Cardiac fibroblast (primary cell): ENCODE measurements around the gene TOP3B.

ENCODE experiments used
- DNase-seq, 2 donors: peaks; one replicate each; pipeline versions ENCODE4 v3.0.0 to v3.0.0-alpha.2; 2010; ENCODE audit warnings: low read depth in 2 of 2
- H3K4me3 ChIP-seq, 2 donors: replicated peaks in 1 of 2; 1 replicate in 1 of 2; 2 replicates in 1 of 2; pipeline ENCODE4 v1.5.1; 2011; ENCODE audit warnings: low read depth in 2 of 2, low read length in 2 of 2, mild to moderate bottlenecking in 2 of 2, moderate library complexity in 1 of 2
- TF ChIP-seq, protein P1 (sequence below): IDR thresholded peaks from one replicate; pipeline ENCODE4 v1.5.1; 2011; ENCODE audit warnings: low read depth, mild to moderate bottlenecking, low read length, inconsistent platforms

TOP3B gene

DNA sequence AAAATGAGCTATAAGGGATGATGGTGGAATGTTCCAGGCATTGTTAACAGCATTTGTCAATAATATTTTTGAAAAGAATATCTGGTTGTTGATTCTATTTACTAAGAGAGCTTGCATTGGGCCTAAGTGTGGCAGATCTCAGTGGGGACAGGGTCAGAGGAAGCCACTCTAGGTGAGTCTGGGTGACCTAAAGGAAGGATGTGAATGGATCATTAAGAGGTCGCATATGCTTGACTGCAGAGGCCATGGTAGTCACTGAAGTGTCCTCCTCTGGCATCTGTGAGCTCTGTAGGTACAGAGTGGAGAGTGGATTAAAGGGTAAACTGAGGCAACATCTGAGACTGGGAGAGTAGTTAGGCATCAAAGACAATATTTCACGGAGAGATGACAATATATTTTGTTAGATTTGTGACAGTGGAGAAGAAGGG is 37.9 kb upstream of the TOP3B start:
- no peak for DNase-seq
- H3K4me3 ChIP-seq: no peak overlapping the region
- TF ChIP-seq, protein P1, sequence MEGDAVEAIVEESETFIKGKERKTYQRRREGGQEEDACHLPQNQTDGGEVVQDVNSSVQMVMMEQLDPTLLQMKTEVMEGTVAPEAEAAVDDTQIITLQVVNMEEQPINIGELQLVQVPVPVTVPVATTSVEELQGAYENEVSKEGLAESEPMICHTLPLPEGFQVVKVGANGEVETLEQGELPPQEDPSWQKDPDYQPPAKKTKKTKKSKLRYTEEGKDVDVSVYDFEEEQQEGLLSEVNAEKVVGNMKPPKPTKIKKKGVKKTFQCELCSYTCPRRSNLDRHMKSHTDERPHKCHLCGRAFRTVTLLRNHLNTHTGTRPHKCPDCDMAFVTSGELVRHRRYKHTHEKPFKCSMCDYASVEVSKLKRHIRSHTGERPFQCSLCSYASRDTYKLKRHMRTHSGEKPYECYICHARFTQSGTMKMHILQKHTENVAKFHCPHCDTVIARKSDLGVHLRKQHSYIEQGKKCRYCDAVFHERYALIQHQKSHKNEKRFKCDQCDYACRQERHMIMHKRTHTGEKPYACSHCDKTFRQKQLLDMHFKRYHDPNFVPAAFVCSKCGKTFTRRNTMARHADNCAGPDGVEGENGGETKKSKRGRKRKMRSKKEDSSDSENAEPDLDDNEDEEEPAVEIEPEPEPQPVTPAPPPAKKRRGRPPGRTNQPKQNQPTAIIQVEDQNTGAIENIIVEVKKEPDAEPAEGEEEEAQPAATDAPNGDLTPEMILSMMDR: no peak

DNA sequence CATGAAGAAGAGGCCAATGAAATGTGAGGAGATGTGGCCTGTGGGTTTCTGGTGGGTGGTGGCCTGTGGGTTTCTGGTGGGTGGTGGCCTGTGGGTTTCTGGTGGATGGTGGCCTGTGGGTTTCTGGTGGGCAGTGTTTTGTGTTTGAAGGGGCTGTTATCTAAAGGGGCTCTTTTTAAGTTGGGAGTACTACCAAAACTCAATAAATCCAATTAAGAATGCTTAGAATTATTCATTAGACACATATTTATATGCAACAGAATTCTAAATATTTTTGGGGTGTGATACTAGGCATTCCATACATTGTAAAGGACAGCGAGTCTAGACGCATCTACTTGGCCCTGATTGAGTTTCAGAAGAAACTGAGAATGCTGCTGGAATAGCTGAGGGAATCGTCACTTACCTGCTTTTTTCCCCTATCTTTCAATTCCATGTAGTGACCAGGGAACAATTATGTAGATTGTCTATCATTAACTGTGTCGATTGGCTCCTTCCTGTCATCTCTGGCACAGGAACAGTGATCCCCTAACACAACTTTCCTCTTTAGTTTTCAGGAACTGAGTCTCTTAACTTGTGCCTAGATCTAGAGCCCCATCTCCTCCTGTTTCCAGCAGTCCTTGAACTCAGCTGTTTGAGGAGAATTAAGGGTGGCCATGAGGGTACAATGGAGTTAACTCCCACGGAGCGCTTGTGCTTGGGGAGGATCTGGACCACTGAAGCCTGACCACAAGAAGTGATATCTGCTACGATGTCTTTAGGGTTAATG is 37.3 kb upstream of the TOP3B start:
- no peak overlapping the region for H3K4me3 ChIP-seq
- DNase-seq: no peak
- TF ChIP-seq, protein P1: no peak

DNA sequence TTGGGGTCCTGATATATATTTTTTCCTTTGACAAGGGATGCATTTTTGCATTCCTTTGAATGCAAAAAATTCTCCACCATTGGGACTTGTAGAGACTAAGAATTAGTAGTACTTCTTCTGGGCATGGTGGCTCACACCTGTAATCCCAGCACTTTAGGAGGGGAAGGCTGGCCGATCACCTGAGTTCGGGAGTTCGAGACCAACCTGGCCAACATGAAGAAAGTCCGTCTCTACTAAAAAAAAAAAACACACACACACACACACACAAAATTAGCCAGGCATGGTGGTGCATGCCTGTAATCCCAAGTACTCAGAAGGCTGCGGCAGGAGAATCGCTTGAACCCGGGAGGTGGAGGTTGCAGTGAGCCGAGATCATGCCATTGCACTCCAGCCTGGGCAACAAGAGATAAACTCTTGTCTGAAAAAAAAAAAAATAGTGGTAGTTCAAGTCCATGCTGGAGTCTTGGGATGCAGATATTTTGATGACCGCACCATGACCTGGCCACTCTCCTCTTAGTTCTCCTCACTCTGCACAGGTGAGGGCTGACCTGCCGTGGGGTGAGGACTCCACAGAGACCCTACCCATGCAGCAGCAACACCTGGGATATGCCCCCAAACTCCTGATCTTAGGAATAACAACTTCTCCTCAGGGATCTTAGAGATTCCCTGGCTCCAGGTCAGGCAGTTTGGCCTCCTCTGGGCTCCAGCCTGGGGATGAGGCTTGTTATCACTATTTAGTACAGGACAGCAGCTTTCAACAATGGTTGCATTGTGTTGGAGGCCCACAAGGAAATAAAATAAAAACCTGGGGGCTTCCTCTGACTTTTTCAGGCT is 36.5 kb upstream of the TOP3B start:
- no peak for DNase-seq
- TF ChIP-seq, protein P1: no peak

DNA sequence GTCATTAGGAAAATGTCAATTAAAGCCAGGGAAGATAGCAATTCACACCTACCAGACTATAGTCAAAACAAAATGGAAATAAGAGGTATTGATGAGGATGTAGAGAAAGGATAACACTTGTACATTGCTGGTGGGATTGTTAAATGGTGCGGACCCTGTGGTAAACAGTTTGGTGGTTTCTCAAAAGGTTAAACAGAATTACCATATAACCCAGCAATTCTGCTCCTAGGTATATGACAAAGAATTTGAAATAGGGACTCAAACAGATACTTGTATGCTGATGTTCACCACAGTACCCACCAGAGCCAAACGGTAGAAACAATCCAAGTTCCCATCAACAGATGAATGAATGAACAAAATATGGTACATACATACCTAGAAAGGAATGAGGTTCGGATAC is 33.0 kb upstream of the TOP3B start:
- H3K4me3 ChIP-seq: no peak overlapping the region
- TF ChIP-seq, protein P1: no peak
- DNase-seq: no peak

More for the DNA sequence above, 36.5 kb upstream of the TOP3B start:
- no peak overlapping the region for H3K4me3 ChIP-seq

DNA sequence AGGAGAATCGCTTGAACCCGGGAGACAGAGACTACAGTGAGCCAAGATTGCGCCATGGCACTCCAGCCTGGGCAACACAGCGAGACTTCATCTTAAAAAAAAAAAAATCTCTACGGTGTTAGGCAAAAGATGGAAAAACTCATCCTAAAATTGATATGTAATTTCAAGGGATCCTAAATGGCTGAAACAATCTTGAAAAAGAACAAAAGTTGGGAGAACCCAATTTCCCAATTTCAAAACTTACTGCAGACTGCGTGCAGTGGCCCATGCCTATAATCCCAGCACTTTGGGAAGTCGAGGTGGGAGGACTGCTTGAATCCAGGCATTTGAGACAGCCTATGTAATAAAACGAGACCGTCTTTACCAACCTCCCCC is 31.7 kb upstream of the TOP3B start:
- no peak overlapping the region for H3K4me3 ChIP-seq
- no peak for DNase-seq
- TF ChIP-seq, protein P1: no peak

DNA sequence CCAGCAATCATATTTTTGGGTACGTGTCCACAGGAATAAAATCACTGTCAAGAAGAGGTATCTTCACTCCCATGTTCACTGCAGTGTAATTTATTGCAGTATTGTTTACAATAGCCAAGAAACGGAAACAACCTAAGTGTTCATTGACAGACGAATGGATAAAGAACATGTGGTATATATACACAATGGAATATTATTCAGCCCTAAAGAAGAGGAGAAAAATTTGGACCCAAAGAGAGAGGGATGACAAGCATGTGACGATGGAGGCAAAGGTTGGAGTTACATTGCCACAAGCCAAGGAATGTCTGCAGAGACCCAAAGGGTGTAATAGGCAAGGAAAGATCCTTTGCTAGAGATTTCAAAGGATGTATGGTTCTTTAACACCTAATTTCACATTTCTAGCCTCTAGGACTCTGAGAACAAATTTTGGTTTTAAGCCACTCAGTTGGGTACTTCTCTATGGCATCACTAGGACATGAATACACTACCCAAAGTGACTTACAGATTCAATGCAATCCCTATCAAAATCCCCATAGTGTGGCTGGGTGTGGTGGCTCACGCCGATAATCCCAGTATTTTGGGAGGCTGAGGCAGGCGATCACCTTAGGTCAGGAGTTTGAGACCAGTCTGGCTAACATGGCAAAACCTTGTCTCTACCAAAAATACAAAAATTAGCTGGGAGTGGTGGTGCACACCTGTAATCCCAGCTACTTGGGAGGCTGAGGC is 31.1 kb upstream of the TOP3B start:
- no peak overlapping the region for H3K4me3 ChIP-seq
- DNase-seq: no peak
- TF ChIP-seq, protein P1: no peak
